Panc1 (cell line): ENCODE measurements around the gene RPS2.

Source experiments
- TCF7L2 ChIP-seq: IDR thresholded peaks from 2 replicates; pipeline ENCODE4 v1.6.1; 2011; ENCODE audit warnings: mild to moderate bottlenecking, low read depth, low read length, inconsistent platforms
- TF ChIP-seq, protein P1 (sequence below): fragments of 450-650 bp; IDR thresholded peaks from 2 replicates; pipeline ENCODE4 v1.5.1; 2017; ENCODE audit warnings: mild to moderate bottlenecking

DNA sequence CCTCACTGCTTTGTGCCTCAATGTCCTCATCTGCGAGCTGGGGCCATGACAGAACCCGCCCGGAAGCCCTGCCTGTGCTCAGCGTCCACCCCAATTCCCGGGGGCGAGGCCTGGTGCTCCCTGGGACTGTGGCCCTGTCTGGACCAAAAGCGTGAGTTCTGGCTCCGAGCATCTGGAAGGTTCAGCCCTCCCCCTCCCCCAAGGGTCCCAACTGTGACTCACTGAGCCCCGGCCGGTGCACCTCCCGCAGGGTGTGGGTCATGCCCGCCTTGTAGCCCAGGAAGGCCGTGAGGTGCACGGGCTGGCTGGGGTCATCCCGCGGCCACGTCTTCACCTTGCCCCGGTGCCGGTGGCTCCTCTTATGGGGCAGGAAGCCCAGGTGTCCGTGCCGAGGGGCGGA, 10.9 kb downstream of the RPS2 start:
- TF ChIP-seq TCF7L2: no peak
- TF ChIP-seq, protein P1, sequence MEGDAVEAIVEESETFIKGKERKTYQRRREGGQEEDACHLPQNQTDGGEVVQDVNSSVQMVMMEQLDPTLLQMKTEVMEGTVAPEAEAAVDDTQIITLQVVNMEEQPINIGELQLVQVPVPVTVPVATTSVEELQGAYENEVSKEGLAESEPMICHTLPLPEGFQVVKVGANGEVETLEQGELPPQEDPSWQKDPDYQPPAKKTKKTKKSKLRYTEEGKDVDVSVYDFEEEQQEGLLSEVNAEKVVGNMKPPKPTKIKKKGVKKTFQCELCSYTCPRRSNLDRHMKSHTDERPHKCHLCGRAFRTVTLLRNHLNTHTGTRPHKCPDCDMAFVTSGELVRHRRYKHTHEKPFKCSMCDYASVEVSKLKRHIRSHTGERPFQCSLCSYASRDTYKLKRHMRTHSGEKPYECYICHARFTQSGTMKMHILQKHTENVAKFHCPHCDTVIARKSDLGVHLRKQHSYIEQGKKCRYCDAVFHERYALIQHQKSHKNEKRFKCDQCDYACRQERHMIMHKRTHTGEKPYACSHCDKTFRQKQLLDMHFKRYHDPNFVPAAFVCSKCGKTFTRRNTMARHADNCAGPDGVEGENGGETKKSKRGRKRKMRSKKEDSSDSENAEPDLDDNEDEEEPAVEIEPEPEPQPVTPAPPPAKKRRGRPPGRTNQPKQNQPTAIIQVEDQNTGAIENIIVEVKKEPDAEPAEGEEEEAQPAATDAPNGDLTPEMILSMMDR: no peak
